ENCODE results near the gene PPARG. TPM values are rescaled to one million over a fixed set of nuclear protein-coding genes. Genes with fewer than 3 reads are reported as not detected.

The PPARG gene
- total RNA-seq, 1 experiment from 2014 or later = 71.6 TPM

DNA sequence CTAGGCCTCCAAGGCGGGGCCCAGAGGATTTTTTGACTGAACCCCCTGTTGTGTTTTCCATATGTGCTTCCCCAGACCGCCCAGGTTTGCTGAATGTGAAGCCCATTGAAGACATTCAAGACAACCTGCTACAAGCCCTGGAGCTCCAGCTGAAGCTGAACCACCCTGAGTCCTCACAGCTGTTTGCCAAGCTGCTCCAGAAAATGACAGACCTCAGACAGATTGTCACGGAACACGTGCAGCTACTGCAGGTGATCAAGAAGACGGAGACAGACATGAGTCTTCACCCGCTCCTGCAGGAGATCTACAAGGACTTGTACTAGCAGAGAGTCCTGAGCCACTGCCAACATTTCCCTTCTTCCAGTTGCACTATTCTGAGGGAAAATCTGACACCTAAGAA lies 145.0 kb downstream of the PPARG start (continued):
- TF ChIP-seq, protein P1, sequence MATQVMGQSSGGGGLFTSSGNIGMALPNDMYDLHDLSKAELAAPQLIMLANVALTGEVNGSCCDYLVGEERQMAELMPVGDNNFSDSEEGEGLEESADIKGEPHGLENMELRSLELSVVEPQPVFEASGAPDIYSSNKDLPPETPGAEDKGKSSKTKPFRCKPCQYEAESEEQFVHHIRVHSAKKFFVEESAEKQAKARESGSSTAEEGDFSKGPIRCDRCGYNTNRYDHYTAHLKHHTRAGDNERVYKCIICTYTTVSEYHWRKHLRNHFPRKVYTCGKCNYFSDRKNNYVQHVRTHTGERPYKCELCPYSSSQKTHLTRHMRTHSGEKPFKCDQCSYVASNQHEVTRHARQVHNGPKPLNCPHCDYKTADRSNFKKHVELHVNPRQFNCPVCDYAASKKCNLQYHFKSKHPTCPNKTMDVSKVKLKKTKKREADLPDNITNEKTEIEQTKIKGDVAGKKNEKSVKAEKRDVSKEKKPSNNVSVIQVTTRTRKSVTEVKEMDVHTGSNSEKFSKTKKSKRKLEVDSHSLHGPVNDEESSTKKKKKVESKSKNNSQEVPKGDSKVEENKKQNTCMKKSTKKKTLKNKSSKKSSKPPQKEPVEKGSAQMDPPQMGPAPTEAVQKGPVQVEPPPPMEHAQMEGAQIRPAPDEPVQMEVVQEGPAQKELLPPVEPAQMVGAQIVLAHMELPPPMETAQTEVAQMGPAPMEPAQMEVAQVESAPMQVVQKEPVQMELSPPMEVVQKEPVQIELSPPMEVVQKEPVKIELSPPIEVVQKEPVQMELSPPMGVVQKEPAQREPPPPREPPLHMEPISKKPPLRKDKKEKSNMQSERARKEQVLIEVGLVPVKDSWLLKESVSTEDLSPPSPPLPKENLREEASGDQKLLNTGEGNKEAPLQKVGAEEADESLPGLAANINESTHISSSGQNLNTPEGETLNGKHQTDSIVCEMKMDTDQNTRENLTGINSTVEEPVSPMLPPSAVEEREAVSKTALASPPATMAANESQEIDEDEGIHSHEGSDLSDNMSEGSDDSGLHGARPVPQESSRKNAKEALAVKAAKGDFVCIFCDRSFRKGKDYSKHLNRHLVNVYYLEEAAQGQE (IDR thresholded peaks at IDR 0.05; ENCODE audit: low read depth) = no peak
- no peak for TF ChIP-seq TCF7L2 (IDR thresholded peaks at IDR 0.05; ENCODE audit: borderline replicate concordance, extremely low read depth, insufficient read depth, insufficient read length)
- no peak for TF ChIP-seq FOSL1 (IDR thresholded peaks at IDR 0.05; ENCODE audit: low read depth)

DNA sequence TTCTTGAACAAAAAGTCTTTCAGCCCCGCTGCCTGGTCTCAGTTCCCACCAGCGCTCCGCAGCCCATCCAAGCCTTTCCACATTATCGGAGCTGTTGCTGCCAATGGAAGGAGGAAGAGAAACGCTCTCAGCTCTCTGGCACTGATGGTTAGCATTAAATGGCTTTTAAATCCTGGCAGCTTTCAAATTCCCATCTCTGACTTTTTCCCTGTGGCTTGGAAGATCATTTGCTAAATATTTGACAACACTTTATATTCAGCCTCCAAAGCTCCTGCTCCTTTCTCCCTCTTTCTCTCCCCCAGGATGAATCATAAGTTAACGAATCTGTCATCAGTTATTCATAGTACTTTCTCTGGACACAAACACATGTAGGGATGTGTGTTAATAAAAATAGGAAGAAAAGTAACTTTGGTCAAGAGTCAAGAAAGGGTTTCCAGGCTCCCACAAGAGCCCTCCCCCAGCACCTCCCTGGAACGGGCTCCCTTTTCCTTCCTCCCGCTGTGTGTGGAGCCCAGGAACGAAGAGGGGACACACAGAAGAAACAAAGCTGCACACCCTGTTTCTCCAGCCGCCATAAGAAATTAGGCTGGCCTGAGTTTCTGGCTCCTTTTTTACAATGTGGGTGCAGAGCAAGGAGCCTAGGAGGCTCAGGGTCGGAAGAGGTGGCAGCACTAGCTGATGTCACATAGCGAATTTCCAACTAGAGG lies 147.8 kb downstream of the PPARG start:
- no peaks in the 10 kb centered on the region for H3K9me2 ChIP-seq (ENCODE audit: insufficient read depth)
- no peak overlapping the region for H3K4me2 ChIP-seq (ENCODE audit: low read length)
- no peak overlapping the region for H3K27ac ChIP-seq (ENCODE audit: low read depth, low read length)
- no peak for ATAC-seq
- CTCF ChIA-PET = no interaction called here
- peaks cover 0 to 8% of the 10 kb centered on the region in 2 experiments; a peak in 1 of 4 replicates for H3K4me1 ChIP-seq (ENCODE audit: control insufficient read depth in 1 of 2, insufficient read depth in 2 of 2, low read length in 2 of 2)
- H4K20me1 ChIP-seq (ENCODE audit: insufficient read depth) = no peaks in the 10 kb centered on the region
- no peaks in the 10 kb centered on the region for H3K9me3 ChIP-seq (ENCODE audit: control insufficient read depth in 1 of 2, insufficient read depth in 1 of 2, low read depth in 1 of 2, low read length in 2 of 2)
- DNase-seq (ENCODE audit: low read depth, low spot score) = no peak
- no peaks in the 10 kb centered on the region for H3K36me3 ChIP-seq (ENCODE audit: control insufficient read depth in 1 of 2, insufficient read depth in 2 of 2, low read length in 2 of 2)
- RAD21 ChIA-PET (ENCODE audit: low non-redundant PET in 1 of 2, low total read pairs in 2 of 2, uncharacterized antibody in 2 of 2, unreplicated experiment in 2 of 2) = no interaction called here
- H3K79me2 ChIP-seq (ENCODE audit: insufficient read depth, low read length) = no peaks in the 10 kb centered on the region
- H2AFZ ChIP-seq (ENCODE audit: low read depth, low read length, poor library complexity, severe bottlenecking) = no peak overlapping the region
- intact Hi-C loops (cut with micrococcal nuclease) = no loop called here
- H3K9ac ChIP-seq (ENCODE audit: low read length) = no peak overlapping the region
- POLR2A ChIA-PET = no interaction called here
- no peak overlapping the region for H3K4me3 ChIP-seq (replicated peaks in 1 of 2; ENCODE audit: low read depth in 1 of 2, low read length in 2 of 2)
- H3K27me3 ChIP-seq (ENCODE audit: insufficient read depth, low read length) = no peaks in the 10 kb centered on the region
- no TSS peak for BruUV-seq (replicated peaks)
- TF ChIP-seq RAD21 (IDR thresholded peaks at IDR 0.05; ENCODE audit: low read depth) = no peak
- TF ChIP-seq, protein P2, sequence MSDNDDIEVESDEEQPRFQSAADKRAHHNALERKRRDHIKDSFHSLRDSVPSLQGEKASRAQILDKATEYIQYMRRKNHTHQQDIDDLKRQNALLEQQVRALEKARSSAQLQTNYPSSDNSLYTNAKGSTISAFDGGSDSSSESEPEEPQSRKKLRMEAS (IDR thresholded peaks at IDR 0.05) = no peak
- TF ChIP-seq, protein P1 (IDR thresholded peaks at IDR 0.05; ENCODE audit: low read depth) = no peak
- no peak for TF ChIP-seq CBX3 (IDR thresholded peaks at IDR 0.05; ENCODE audit: low read depth)
- TF ChIP-seq, protein P3, sequence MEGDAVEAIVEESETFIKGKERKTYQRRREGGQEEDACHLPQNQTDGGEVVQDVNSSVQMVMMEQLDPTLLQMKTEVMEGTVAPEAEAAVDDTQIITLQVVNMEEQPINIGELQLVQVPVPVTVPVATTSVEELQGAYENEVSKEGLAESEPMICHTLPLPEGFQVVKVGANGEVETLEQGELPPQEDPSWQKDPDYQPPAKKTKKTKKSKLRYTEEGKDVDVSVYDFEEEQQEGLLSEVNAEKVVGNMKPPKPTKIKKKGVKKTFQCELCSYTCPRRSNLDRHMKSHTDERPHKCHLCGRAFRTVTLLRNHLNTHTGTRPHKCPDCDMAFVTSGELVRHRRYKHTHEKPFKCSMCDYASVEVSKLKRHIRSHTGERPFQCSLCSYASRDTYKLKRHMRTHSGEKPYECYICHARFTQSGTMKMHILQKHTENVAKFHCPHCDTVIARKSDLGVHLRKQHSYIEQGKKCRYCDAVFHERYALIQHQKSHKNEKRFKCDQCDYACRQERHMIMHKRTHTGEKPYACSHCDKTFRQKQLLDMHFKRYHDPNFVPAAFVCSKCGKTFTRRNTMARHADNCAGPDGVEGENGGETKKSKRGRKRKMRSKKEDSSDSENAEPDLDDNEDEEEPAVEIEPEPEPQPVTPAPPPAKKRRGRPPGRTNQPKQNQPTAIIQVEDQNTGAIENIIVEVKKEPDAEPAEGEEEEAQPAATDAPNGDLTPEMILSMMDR (IDR thresholded peaks at IDR 0.05 in 2 of 3, conservative IDR thresholded peaks at IDR 0.05 in 1 of 3; ENCODE audit: borderline replicate concordance in 1 of 3, insufficient read depth in 1 of 3, low read depth in 2 of 3, low read length in 2 of 3) = no peak
- no peak for TF ChIP-seq POLR2A (IDR thresholded peaks at IDR 0.05; ENCODE audit: borderline replicate concordance, extremely low read depth, insufficient read depth, insufficient read length)
- TF ChIP-seq CEBPB (IDR thresholded peaks at IDR 0.05; ENCODE audit: low read depth) = no peak
- no peak for TF ChIP-seq SRF (IDR thresholded peaks at IDR 0.05; ENCODE audit: low read depth)
- no peak for TF ChIP-seq SP1 (IDR thresholded peaks at IDR 0.05; ENCODE audit: low read depth)
- no peak for TF ChIP-seq POLR2AphosphoS5 (IDR thresholded peaks at IDR 0.05; ENCODE audit: low read depth, low read length)
